Measurements from ENCODE around the gene NDUFA11. TPM values are rescaled to one million over a fixed set of nuclear protein-coding genes. Genes with fewer than 3 reads are reported as not detected.
"Not testable (repeated sequence)": the region's sequence is repeated elsewhere in the genome, so short reads cannot be mapped to it uniquely, and the experiment has no call there.

NDUFA11 gene
- total RNA-seq, 1 experiment from 2014 or later = 169 TPM

DNA sequence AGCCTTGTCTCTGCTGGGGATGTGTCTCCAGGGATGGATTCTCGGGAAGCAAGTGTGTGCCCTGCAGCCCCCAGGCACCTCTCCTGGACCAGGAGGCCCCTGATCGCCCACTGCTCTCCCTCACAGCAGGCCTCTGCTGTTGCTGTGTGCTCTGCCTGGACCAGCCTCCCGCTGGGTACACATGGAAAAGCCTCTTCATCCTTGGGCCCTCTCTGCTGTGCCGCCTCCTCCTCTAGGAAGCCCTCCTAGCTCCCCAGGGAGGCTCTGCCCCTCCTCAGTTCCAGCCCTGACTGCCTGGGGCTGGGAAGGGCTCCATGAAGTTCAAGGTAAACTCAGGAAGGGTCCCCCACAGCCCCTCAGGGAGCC lies 12.0 kb downstream of the NDUFA11 start:
- H3K79me2 ChIP-seq (ENCODE audit: low read depth) = no peaks in the 10 kb centered on the region
- H3K4me3 ChIP-seq = no peak overlapping the region
- H3K4me1 ChIP-seq (replicated peaks; ENCODE audit: insufficient read depth) = no peaks in the 10 kb centered on the region
- H3K27me3 ChIP-seq (ENCODE audit: insufficient read depth, low read depth) = no peaks in the 10 kb centered on the region
- no peak for DNase-seq
- no TSS peak for BruUV-seq (replicated peaks)
- no peaks in the 10 kb centered on the region; the same call in 1 of the 2 replicates for H3F3A ChIP-seq (ENCODE audit: insufficient read depth, low read depth)
- no peak overlapping the region for H3K27ac ChIP-seq
- no peaks in the 10 kb centered on the region for H4K20me1 ChIP-seq (ENCODE audit: insufficient read depth)
- no peaks in the 10 kb centered on the region for H3K9me3 ChIP-seq (ENCODE audit: insufficient read depth, low read depth)
- CTCF ChIA-PET = interaction anchor here (0.6 kb wide), 1 partner anchor 116 kb away, joined by 6 read pairs; no protein-coding TSS in a partner anchor
- H3K9me2 ChIP-seq (ENCODE audit: insufficient read depth) = no peaks in the 10 kb centered on the region
- POLR2A ChIA-PET (ENCODE audit: unreplicated experiment) = no interaction called here
- no peak overlapping the region for H3K4me2 ChIP-seq
- TF ChIP-seq, protein P1, sequence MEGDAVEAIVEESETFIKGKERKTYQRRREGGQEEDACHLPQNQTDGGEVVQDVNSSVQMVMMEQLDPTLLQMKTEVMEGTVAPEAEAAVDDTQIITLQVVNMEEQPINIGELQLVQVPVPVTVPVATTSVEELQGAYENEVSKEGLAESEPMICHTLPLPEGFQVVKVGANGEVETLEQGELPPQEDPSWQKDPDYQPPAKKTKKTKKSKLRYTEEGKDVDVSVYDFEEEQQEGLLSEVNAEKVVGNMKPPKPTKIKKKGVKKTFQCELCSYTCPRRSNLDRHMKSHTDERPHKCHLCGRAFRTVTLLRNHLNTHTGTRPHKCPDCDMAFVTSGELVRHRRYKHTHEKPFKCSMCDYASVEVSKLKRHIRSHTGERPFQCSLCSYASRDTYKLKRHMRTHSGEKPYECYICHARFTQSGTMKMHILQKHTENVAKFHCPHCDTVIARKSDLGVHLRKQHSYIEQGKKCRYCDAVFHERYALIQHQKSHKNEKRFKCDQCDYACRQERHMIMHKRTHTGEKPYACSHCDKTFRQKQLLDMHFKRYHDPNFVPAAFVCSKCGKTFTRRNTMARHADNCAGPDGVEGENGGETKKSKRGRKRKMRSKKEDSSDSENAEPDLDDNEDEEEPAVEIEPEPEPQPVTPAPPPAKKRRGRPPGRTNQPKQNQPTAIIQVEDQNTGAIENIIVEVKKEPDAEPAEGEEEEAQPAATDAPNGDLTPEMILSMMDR (conservative IDR thresholded peaks at IDR 0.05) = no peak
- no peak for TF ChIP-seq EZH2 (IDR thresholded peaks at IDR 0.05; ENCODE audit: low read depth)
- intact Hi-C loops (cut with micrococcal nuclease; ENCODE audit: unreplicated experiment) = no loop called here
- H2AFZ ChIP-seq = no peak overlapping the region
- H3K36me3 ChIP-seq (ENCODE audit: low read depth) = no peaks in the 10 kb centered on the region

DNA sequence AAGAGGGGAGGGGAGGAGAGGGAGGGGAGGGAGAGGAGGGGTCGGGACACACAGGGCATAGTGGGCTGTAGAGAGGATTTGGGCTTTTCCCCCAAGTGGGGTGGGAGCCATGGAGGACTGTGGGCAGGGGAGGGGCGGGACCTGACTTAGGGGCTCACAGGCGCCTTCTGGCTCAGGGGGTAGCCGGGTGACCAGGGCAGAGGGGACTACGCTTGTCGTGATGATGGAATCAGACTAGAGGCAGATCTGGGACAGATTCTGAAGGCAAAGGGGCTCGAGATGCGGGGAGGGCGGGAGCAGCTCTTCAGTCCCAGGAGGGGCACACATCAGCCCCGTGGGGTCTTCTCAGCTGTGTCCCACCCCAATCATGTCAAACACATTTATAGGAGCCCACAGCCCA lies 13.5 kb downstream of the NDUFA11 start:
- no peak for DNase-seq
- Histone ChIP-seq H3K4me3 (no peak overlapping the region), H2AFZ (no peak overlapping the region), H3K9me2 (ENCODE audit: insufficient read depth) (no peaks in the 10 kb centered on the region), H4K20me1 (ENCODE audit: insufficient read depth) (no peaks in the 10 kb centered on the region), H3K4me1 (replicated peaks; ENCODE audit: insufficient read depth) (no peaks in the 10 kb centered on the region), H3K9me3 (ENCODE audit: insufficient read depth, low read depth) (no peaks in the 10 kb centered on the region), H3K27ac (no peak overlapping the region), H3K36me3 (ENCODE audit: low read depth) (no peaks in the 10 kb centered on the region), H3K4me2 (no peak overlapping the region), H3K79me2 (ENCODE audit: low read depth) (no peaks in the 10 kb centered on the region), H3F3A (ENCODE audit: insufficient read depth, low read depth) (no peaks in the 10 kb centered on the region; the same call in 1 of the 2 replicates), H3K27me3 (ENCODE audit: insufficient read depth, low read depth) (no peaks in the 10 kb centered on the region)
- intact Hi-C loops (cut with micrococcal nuclease; ENCODE audit: unreplicated experiment) = no loop called here
- TF ChIP-seq EZH2 (IDR thresholded peaks at IDR 0.05; ENCODE audit: low read depth) = no peak
- TF ChIP-seq, protein P1 (conservative IDR thresholded peaks at IDR 0.05) = no peak
- ChIA-PET POLR2A (ENCODE audit: unreplicated experiment) (interaction anchor here (1.0 kb wide), 1 partner anchor 482 kb away, joined by 4 read pairs; no protein-coding TSS in a partner anchor), CTCF (interaction anchor here (1.2 kb wide), 1 partner anchor 86 kb away, joined by 3 read pairs; the partner anchor contains the start of gene NRTN)
- no TSS peak for BruUV-seq (replicated peaks)

DNA sequence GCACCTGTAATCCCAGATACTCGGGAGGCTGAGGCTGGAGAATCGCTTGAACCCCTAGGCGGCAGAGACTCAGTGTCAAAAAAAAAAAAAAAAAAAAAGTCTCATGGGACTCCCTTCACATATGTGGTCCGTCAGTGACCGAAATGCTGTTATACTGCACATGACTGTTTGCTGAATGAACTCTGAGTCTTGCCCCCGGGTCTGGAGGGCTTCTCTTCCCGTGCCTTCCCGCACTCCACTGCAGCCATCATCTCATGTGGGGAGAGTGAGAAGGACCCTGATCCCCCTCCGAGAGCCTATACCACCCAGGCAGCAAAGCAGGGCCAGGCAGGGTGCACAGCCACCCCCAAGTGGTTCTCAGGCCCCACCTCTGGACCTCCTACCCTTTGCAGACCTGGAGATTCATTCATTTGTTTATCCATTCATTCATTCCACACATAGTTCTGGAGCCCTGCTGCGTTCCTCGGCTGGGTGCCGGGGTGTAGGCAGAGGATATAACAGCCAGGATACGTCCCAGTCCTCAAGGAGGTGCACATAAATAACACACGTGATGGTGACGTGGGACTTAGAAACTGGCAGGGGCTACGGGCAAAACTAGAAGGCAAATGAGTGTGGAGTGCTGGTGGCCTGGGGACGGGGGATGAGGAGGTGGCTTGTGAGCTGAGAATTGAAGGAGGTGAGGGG lies 14.2 kb downstream of the NDUFA11 start:
- no peak for DNase-seq
- H3K9me3 ChIP-seq (ENCODE audit: insufficient read depth, low read depth) = no peaks in the 10 kb centered on the region
- intact Hi-C loops (cut with micrococcal nuclease; ENCODE audit: unreplicated experiment) = no loop called here
- no peak overlapping the region for H3K4me3 ChIP-seq
- H3K4me2 ChIP-seq = no peak overlapping the region
- H2AFZ ChIP-seq = no peak overlapping the region
- no peak overlapping the region for H3K27ac ChIP-seq
- no peaks in the 10 kb centered on the region; the same call in 1 of the 2 replicates for H3F3A ChIP-seq (ENCODE audit: insufficient read depth, low read depth)
- no peaks in the 10 kb centered on the region for H3K36me3 ChIP-seq (ENCODE audit: low read depth)
- TF ChIP-seq, protein P1 (conservative IDR thresholded peaks at IDR 0.05) = no peak
- no peak for TF ChIP-seq EZH2 (IDR thresholded peaks at IDR 0.05; ENCODE audit: low read depth)
- H3K9me2 ChIP-seq (ENCODE audit: insufficient read depth) = no peaks in the 10 kb centered on the region
- H3K79me2 ChIP-seq (ENCODE audit: low read depth) = no peaks in the 10 kb centered on the region
- no peaks in the 10 kb centered on the region for H4K20me1 ChIP-seq (ENCODE audit: insufficient read depth)
- no TSS peak for BruUV-seq (replicated peaks)
- H3K4me1 ChIP-seq (replicated peaks; ENCODE audit: insufficient read depth) = no peaks in the 10 kb centered on the region
- ChIA-PET POLR2A (ENCODE audit: unreplicated experiment) (no interaction called here), CTCF (no interaction called here)
- no peaks in the 10 kb centered on the region for H3K27me3 ChIP-seq (ENCODE audit: insufficient read depth, low read depth)

DNA sequence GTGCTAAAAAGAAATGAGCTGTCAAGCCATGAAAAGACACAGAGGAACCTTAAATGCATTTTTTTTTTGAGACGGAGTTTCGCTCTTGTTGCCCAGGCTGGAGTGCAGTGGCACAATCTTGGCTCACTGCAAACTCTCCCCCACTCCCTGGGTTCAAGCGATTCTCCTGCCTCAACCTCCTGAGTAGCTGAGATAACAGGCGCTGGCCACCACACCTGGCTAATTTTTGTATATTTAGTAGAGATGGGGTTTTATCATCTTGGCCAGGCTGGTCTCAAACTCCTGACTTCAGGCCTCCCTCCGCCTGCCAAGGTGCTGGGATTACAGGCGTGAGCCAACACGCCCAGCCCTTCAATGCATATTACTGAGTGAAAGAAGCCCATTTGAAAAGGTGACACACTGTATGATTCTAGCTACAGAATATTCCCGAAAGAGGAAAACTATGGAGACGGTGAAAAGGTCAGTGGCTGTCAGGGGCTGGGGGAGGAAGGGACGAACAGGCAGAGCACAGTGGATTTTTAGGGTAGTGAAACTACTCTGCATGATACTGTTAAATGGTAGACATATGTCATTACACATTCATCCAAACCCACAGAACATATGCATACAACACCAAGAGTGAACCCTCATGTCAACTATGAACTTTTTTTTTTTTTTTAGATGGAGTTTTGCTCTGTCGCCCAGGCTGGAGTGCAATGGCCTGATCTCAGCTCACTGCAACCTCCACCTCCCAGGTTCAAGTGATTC lies 19.4 kb downstream of the NDUFA11 start:
- intact Hi-C loops (cut with micrococcal nuclease; ENCODE audit: unreplicated experiment); CTCF ChIA-PET; BruUV-seq (replicated peaks); H2AFZ ChIP-seq; H3K79me2 ChIP-seq (ENCODE audit: low read depth); H3F3A ChIP-seq (ENCODE audit: insufficient read depth, low read depth); DNase-seq; H3K9me2 ChIP-seq (ENCODE audit: insufficient read depth); H4K20me1 ChIP-seq (ENCODE audit: insufficient read depth); H3K27ac ChIP-seq; H3K4me1 ChIP-seq (replicated peaks; ENCODE audit: insufficient read depth); H3K36me3 ChIP-seq (ENCODE audit: low read depth); H3K27me3 ChIP-seq (ENCODE audit: insufficient read depth, low read depth); H3K4me2 ChIP-seq; H3K9me3 ChIP-seq (ENCODE audit: insufficient read depth, low read depth); H3K4me3 ChIP-seq: not testable (repeated sequence)
- POLR2A ChIA-PET (ENCODE audit: unreplicated experiment) = interaction anchor here (0.7 kb wide), 1 partner anchor 34 kb away, joined by 3 read pairs; no protein-coding TSS in a partner anchor

All from PC-9 (cell line).